ENCODE data around the gene UBE4B. TPM values are rescaled to one million over a fixed set of nuclear protein-coding genes. Genes with fewer than 3 reads are reported as not detected.

The UBE4B gene
- polyA plus RNA-seq, 3 donors, result 6.0 to 34.6 (median 9.2) TPM

DNA sequence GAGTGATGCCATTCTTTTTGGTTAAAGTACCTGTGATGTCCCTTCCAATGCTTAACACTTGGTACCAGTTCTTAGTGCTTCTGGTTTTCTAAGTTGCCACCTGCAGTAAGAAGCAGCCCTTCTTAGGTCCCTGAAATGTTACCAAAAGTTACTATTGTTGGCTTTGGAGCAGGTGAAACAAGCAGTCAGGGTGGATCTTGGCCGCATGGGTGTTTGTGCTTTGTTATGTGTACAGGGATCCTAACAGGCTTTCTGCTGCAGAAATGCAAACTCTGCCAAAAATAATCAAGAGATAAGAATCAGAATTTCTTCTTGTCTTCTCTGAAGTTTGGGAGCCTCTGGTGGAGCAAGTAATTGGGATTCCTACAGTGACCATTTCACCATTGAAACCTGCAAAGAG, 84.4 kb downstream of the UBE4B start:
- no peaks in the 10 kb centered on the region for H3K9me3 Mint-ChIP-seq

DNA sequence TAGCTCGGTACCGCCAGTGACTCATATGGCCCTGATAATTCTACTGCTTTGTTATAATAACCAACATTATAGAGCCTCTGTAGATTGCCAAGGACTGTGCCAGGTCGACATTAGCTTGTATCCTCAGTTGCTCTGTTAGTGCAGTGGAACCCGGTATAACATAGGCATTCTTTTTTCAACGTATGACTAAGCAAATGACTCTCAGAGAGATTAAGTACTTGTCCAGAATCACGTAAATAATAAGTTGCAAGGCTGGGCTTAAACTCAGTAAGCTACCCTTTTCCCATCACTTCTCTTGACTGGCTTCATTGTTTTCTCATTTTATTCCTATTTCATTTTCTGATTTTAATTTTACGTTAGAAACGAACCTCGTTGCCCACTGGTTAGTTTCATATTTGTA, 85.1 kb downstream of the UBE4B start:
- Histone ChIP-seq H3K4me1 (ENCODE audit: control insufficient read depth in 1 of 2, insufficient read depth in 2 of 2, low read length in 2 of 2) (no peaks in the 10 kb centered on the region), H3K79me2 (ENCODE audit: insufficient read depth, low read length) (no peaks in the 10 kb centered on the region), H3K27me3 (ENCODE audit: control insufficient read depth in 2 of 2, insufficient read depth in 2 of 2, low read length in 2 of 2) (no peaks in the 10 kb centered on the region), H3K27ac (ENCODE audit: low read depth in 1 of 2, low read length in 2 of 2) (no peak overlapping the region), H3K4me3 (replicated peaks in 1 of 3; ENCODE audit: low read depth in 2 of 3, low read length in 3 of 3) (no peak overlapping the region), H2AFZ (ENCODE audit: insufficient read depth, low read depth, low read length, poor library complexity, severe bottlenecking) (no peak overlapping the region), H4K20me1 (ENCODE audit: insufficient read depth, low read length) (no peaks in the 10 kb centered on the region), H3K4me2 (replicated peaks; ENCODE audit: extremely low read depth, low read length, poor library complexity, severe bottlenecking) (no peak overlapping the region), H3K9me3 (replicated peaks in 1 of 2; ENCODE audit: control insufficient read depth in 1 of 2, insufficient read depth in 1 of 2, low read length in 2 of 2) (no peaks in the 10 kb centered on the region), H3K9ac (ENCODE audit: insufficient read depth, low read length, poor library complexity, severe bottlenecking) (no peak overlapping the region), H3K36me3 (replicated peaks in 1 of 2; ENCODE audit: control insufficient read depth in 1 of 2, insufficient read depth in 2 of 2, low read length in 2 of 2) (peaks cover 60 to 82% of the 10 kb centered on the region in 2 donors)
- H3K36me3 Mint-ChIP-seq, result peaks cover 60 to 76% of the 10 kb centered on the region in 2 donors
- H3K9me3 Mint-ChIP-seq, result no peaks in the 10 kb centered on the region
- DNase-seq, result no peak
- H3K4me3 Mint-ChIP-seq, result no peak overlapping the region
- TF ChIP-seq, protein P1, sequence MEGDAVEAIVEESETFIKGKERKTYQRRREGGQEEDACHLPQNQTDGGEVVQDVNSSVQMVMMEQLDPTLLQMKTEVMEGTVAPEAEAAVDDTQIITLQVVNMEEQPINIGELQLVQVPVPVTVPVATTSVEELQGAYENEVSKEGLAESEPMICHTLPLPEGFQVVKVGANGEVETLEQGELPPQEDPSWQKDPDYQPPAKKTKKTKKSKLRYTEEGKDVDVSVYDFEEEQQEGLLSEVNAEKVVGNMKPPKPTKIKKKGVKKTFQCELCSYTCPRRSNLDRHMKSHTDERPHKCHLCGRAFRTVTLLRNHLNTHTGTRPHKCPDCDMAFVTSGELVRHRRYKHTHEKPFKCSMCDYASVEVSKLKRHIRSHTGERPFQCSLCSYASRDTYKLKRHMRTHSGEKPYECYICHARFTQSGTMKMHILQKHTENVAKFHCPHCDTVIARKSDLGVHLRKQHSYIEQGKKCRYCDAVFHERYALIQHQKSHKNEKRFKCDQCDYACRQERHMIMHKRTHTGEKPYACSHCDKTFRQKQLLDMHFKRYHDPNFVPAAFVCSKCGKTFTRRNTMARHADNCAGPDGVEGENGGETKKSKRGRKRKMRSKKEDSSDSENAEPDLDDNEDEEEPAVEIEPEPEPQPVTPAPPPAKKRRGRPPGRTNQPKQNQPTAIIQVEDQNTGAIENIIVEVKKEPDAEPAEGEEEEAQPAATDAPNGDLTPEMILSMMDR (IDR thresholded peaks at IDR 0.05), result no peak
- H3K27me3 Mint-ChIP-seq (ENCODE audit: low read depth in 3 of 3), result no peaks in the 10 kb centered on the region
- intact Hi-C loops (cut with micrococcal nuclease), result no loop called here
- WGBS (ENCODE audit: insufficient coverage), result 97% methylated on average over 5 of the region's 9 CpGs
- H3K4me1 Mint-ChIP-seq, result no peaks in the 10 kb centered on the region
- H3K27ac Mint-ChIP-seq, result no peak overlapping the region

More for the DNA sequence above, 84.4 kb downstream of the UBE4B start:
- Histone ChIP-seq H3K9me3 (replicated peaks in 1 of 2; ENCODE audit: control insufficient read depth in 1 of 2, insufficient read depth in 1 of 2, low read length in 2 of 2) (no peaks in the 10 kb centered on the region), H3K27ac (ENCODE audit: low read depth in 1 of 2, low read length in 2 of 2) (no peak overlapping the region), H3K4me3 (replicated peaks in 1 of 3; ENCODE audit: low read depth in 2 of 3, low read length in 3 of 3) (no peak overlapping the region), H4K20me1 (ENCODE audit: insufficient read depth, low read length) (no peaks in the 10 kb centered on the region), H3K36me3 (replicated peaks in 1 of 2; ENCODE audit: control insufficient read depth in 1 of 2, insufficient read depth in 2 of 2, low read length in 2 of 2) (peaks cover 58 to 78% of the 10 kb centered on the region in 2 donors), H3K9ac (ENCODE audit: insufficient read depth, low read length, poor library complexity, severe bottlenecking) (no peak overlapping the region), H3K4me1 (ENCODE audit: control insufficient read depth in 1 of 2, insufficient read depth in 2 of 2, low read length in 2 of 2) (no peaks in the 10 kb centered on the region), H3K79me2 (ENCODE audit: insufficient read depth, low read length) (no peaks in the 10 kb centered on the region), H3K4me2 (replicated peaks; ENCODE audit: extremely low read depth, low read length, poor library complexity, severe bottlenecking) (no peak overlapping the region), H2AFZ (ENCODE audit: insufficient read depth, low read depth, low read length, poor library complexity, severe bottlenecking) (no peak overlapping the region), H3K27me3 (ENCODE audit: control insufficient read depth in 2 of 2, insufficient read depth in 2 of 2, low read length in 2 of 2) (no peaks in the 10 kb centered on the region)
- TF ChIP-seq, protein P1 (IDR thresholded peaks at IDR 0.05), result no peak
- no peak overlapping the region for H3K4me3 Mint-ChIP-seq
- no CpG with 5 or more reads among the region's 1 CpG for WGBS (ENCODE audit: insufficient coverage)
- H3K36me3 Mint-ChIP-seq, result peaks cover 63 to 81% of the 10 kb centered on the region in 2 donors
- intact Hi-C loops (cut with micrococcal nuclease), result no loop called here
- no peak overlapping the region for H3K27ac Mint-ChIP-seq
- DNase-seq, result no peak
- H3K27me3 Mint-ChIP-seq (ENCODE audit: low read depth in 3 of 3), result no peaks in the 10 kb centered on the region
- no peaks in the 10 kb centered on the region for H3K4me1 Mint-ChIP-seq

All from CD14-positive monocyte (primary cell).